Measurements from ENCODE around the gene C14orf39. TPM values are rescaled to one million over a fixed set of nuclear protein-coding genes. Genes with fewer than 3 reads are reported as not detected.

C14orf39 gene
- total RNA-seq (2014; rRNA removed; shearing (Covaris generic)): 0.05 TPM in 1 of 2 replicates, not detected in the other

- no peaks in the 10 kb centered on the region for H3K4me1 ChIP-seq (replicated peaks)
- H3K27ac ChIP-seq: no peak within 1 kb of the TSS
- DNase-seq (ENCODE audit: low read depth in 1 of 2, low spot score in 2 of 2): peak in 1 of 2 experiments; percentile 9
- H3K9me3 ChIP-seq (replicated peaks): no peaks in the 10 kb centered on the region
- H3K27me3 ChIP-seq (replicated peaks): peaks cover 39% of the 10 kb centered on the region
- no peaks in the 10 kb centered on the region for H3K36me3 ChIP-seq
- peak within 1 kb of the TSS; percentile 32 for H3K4me3 ChIP-seq
Measured at GRCh38 chr14:60485598-60486251, at the start of gene C14orf39. TSS of gene C14orf39 (minus strand) at chr14:60486063. CDS start at chr14:60485078, 985 bp downstream.

GRCh38 chr14:60532442-60532841 lies 46.6 kb upstream of the C14orf39 start:
- H3K27me3 ChIP-seq (replicated peaks): no peaks in the 10 kb centered on the region
- no peaks in the 10 kb centered on the region for H3K4me1 ChIP-seq (replicated peaks)
- DNase-seq (ENCODE audit: low read depth in 1 of 2, low spot score in 2 of 2): no peak
- H3K9me3 ChIP-seq (replicated peaks): no peaks in the 10 kb centered on the region
- H3K27ac ChIP-seq: no peak overlapping the region
- no peak overlapping the region for H3K4me3 ChIP-seq
- H3K36me3 ChIP-seq: no peaks in the 10 kb centered on the region

GRCh38 chr14:60515511-60516289 lies 29.8 kb upstream of the C14orf39 start:
- no peaks in the 10 kb centered on the region; the same call in 1 of the 2 replicates for H3K9me3 ChIP-seq (replicated peaks)
- H3K4me3 ChIP-seq: no peak overlapping the region
- H3K27ac ChIP-seq: no peak overlapping the region
- H3K4me1 ChIP-seq (replicated peaks): peaks cover 5% of the 10 kb centered on the region
- peaks cover 17% of the 10 kb centered on the region; the same call in 1 of the 2 replicates for H3K27me3 ChIP-seq (replicated peaks)
- no peak for DNase-seq (ENCODE audit: low read depth in 1 of 2, low spot score in 2 of 2)
- H3K36me3 ChIP-seq: no peaks in the 10 kb centered on the region

- Histone ChIP-seq H3K9me3 (replicated peaks) (no peaks in the 10 kb centered on the region; the same call in 1 of the 2 replicates), H3K27ac (no peak overlapping the region), H3K27me3 (replicated peaks) (peaks cover 17% of the 10 kb centered on the region; the same call in 1 of the 2 replicates), H3K36me3 (no peaks in the 10 kb centered on the region), H3K4me1 (replicated peaks) (peaks cover 5% of the 10 kb centered on the region), H3K4me3 (peak overlapping the region; percentile 45)
- DNase-seq (ENCODE audit: low read depth in 1 of 2, low spot score in 2 of 2): peak; percentile 23 to 50
Measured at GRCh38 chr14:60514741-60515491, 29.1 kb upstream of the C14orf39 start.

GRCh38 chr14:60514378-60514740 lies 28.5 kb upstream of the C14orf39 start:
- Histone ChIP-seq H3K27me3 (replicated peaks) (peaks cover 17% of the 10 kb centered on the region; the same call in 1 of the 2 replicates), H3K27ac (no peak overlapping the region)
- no peak for DNase-seq (ENCODE audit: low read depth in 1 of 2, low spot score in 2 of 2)

GRCh38 chr14:60512973-60513571 lies 27.2 kb upstream of the C14orf39 start:
- no peaks in the 10 kb centered on the region; the same call in 1 of the 2 replicates for H3K9me3 ChIP-seq (replicated peaks)
- no peak overlapping the region for H3K27ac ChIP-seq
- no peaks in the 10 kb centered on the region for H3K36me3 ChIP-seq
- no peak overlapping the region for H3K4me3 ChIP-seq
- no peak for DNase-seq (ENCODE audit: low read depth in 1 of 2, low spot score in 2 of 2)
- peaks cover 29% of the 10 kb centered on the region for H3K27me3 ChIP-seq (replicated peaks)
- peaks cover 5% of the 10 kb centered on the region for H3K4me1 ChIP-seq (replicated peaks)

More at GRCh38 chr14:60514378-60514740, 28.5 kb upstream of the C14orf39 start:
- H3K36me3 ChIP-seq: no peaks in the 10 kb centered on the region
- H3K4me3 ChIP-seq: peak overlapping the region; percentile 45
- peaks cover 5% of the 10 kb centered on the region for H3K4me1 ChIP-seq (replicated peaks)
- H3K9me3 ChIP-seq (replicated peaks): no peaks in the 10 kb centered on the region; the same call in 1 of the 2 replicates

GRCh38 chr14:60512126-60512525 lies 26.3 kb upstream of the C14orf39 start:
- peaks cover 5% of the 10 kb centered on the region for H3K4me1 ChIP-seq (replicated peaks)
- H3K27me3 ChIP-seq (replicated peaks): peaks cover 32% of the 10 kb centered on the region
- H3K4me3 ChIP-seq: no peak overlapping the region
- H3K36me3 ChIP-seq: no peaks in the 10 kb centered on the region
- DNase-seq (ENCODE audit: low read depth in 1 of 2, low spot score in 2 of 2): no peak
- no peaks in the 10 kb centered on the region; the same call in 1 of the 2 replicates for H3K9me3 ChIP-seq (replicated peaks)
- H3K27ac ChIP-seq: no peak overlapping the region

GRCh38 chr14:60510951-60511599 lies 25.2 kb upstream of the C14orf39 start:
- no peak for DNase-seq (ENCODE audit: low read depth in 1 of 2, low spot score in 2 of 2)
- H3K4me1 ChIP-seq (replicated peaks): peaks cover 5% of the 10 kb centered on the region
- H3K9me3 ChIP-seq (replicated peaks): no peaks in the 10 kb centered on the region; the same call in 1 of the 2 replicates
- peaks cover 32% of the 10 kb centered on the region for H3K27me3 ChIP-seq (replicated peaks)
- no peak overlapping the region for H3K27ac ChIP-seq
- no peak overlapping the region for H3K4me3 ChIP-seq
- no peaks in the 10 kb centered on the region for H3K36me3 ChIP-seq

- H3K27ac ChIP-seq: no peak overlapping the region
- H3K36me3 ChIP-seq: no peaks in the 10 kb centered on the region
- H3K27me3 ChIP-seq (replicated peaks): peaks cover 36% of the 10 kb centered on the region
- no peaks in the 10 kb centered on the region; the same call in 1 of the 2 replicates for H3K9me3 ChIP-seq (replicated peaks)
- peaks cover 5% of the 10 kb centered on the region for H3K4me1 ChIP-seq (replicated peaks)
- no peak for DNase-seq (ENCODE audit: low read depth in 1 of 2, low spot score in 2 of 2)
- no peak overlapping the region for H3K4me3 ChIP-seq
Measured at GRCh38 chr14:60510254-60510950, 24.5 kb upstream of the C14orf39 start.

GRCh38 chr14:60509438-60510253 lies 23.8 kb upstream of the C14orf39 start:
- H3K4me1 ChIP-seq (replicated peaks): peaks cover under 1% of the 10 kb centered on the region

GRCh38 chr14:60508707-60509437 lies 23.0 kb upstream of the C14orf39 start, which contains the start of gene SIX6:
TSS of gene SIX6 (plus strand) at chr14:60509146. CDS start at chr14:60509399, 253 bp downstream.
- H3K4me3 ChIP-seq: no peak within 1 kb of the TSS
- no peak for DNase-seq (ENCODE audit: low read depth in 1 of 2, low spot score in 2 of 2)
- no peak within 1 kb of the TSS for H3K27ac ChIP-seq
- peaks cover 37% of the 10 kb centered on the region for H3K27me3 ChIP-seq (replicated peaks)
- H3K36me3 ChIP-seq: no peaks in the 10 kb centered on the region
- no peaks in the 10 kb centered on the region for H3K4me1 ChIP-seq (replicated peaks)
- H3K9me3 ChIP-seq (replicated peaks): no peaks in the 10 kb centered on the region

More at GRCh38 chr14:60509438-60510253, 23.8 kb upstream of the C14orf39 start:
- Histone ChIP-seq H3K27me3 (replicated peaks) (peaks cover 40% of the 10 kb centered on the region), H3K4me3 (no peak overlapping the region), H3K36me3 (no peaks in the 10 kb centered on the region), H3K9me3 (replicated peaks) (no peaks in the 10 kb centered on the region), H3K27ac (no peak overlapping the region)
- DNase-seq (ENCODE audit: low read depth in 1 of 2, low spot score in 2 of 2): no peak
